IPS-11a (cell line): ENCODE measurements around the gene RNF223.
"Not testable (repeated sequence)": the region's sequence is repeated elsewhere in the genome, so short reads cannot be mapped to it uniquely, and the experiment has no call there.

Experiments used
- H3K4me3 ChIP-seq: one replicate; pipeline ENCODE4 v1.5.1; 2013; ENCODE audit warnings: low read depth, low read length, control low read depth

Gene RNF223

GRCh38 chr1:1074631-1075147, 583 bp upstream of the RNF223 start:
- no peak overlapping the region for H3K4me3 ChIP-seq

- no peak overlapping the region for H3K4me3 ChIP-seq
Observed at GRCh38 chr1:1072849-1073742, 1.0 kb downstream of the RNF223 start.

GRCh38 chr1:1072299-1072848, 1.7 kb downstream of the RNF223 start:
- no peak overlapping the region for H3K4me3 ChIP-seq

GRCh38 chr1:1071486-1072298, 2.4 kb downstream of the RNF223 start:
- H3K4me3 ChIP-seq: no peak overlapping the region

GRCh38 chr1:1069711-1070676, 4.1 kb downstream of the RNF223 start:
- H3K4me3 ChIP-seq: peak overlapping the region; percentile 33

GRCh38 chr1:1069056-1069710, 4.9 kb downstream of the RNF223 start:
- peak overlapping the region; percentile 33 for H3K4me3 ChIP-seq

- peak overlapping the region; percentile 24 for H3K4me3 ChIP-seq
Observed at GRCh38 chr1:1068517-1069055, 5.5 kb downstream of the RNF223 start.

GRCh38 chr1:1067860-1068516, 6.1 kb downstream of the RNF223 start:
- H3K4me3 ChIP-seq: peak overlapping the region; percentile 24

GRCh38 chr1:1067284-1067859, 6.7 kb downstream of the RNF223 start:
- H3K4me3 ChIP-seq: no peak overlapping the region

GRCh38 chr1:1066403-1067283, 7.5 kb downstream of the RNF223 start:
- no peak overlapping the region for H3K4me3 ChIP-seq

- not testable (repeated sequence) for H3K4me3 ChIP-seq
Observed at GRCh38 chr1:1065940-1066304, 8.2 kb downstream of the RNF223 start.

GRCh38 chr1:1065265-1065939, 8.7 kb downstream of the RNF223 start:
- H3K4me3 ChIP-seq: no peak overlapping the region

- no peak overlapping the region for H3K4me3 ChIP-seq
Observed at GRCh38 chr1:1063945-1064831, 9.9 kb downstream of the RNF223 start.

- H3K4me3 ChIP-seq: no peak overlapping the region
Observed at GRCh38 chr1:1063261-1063944, 10.7 kb downstream of the RNF223 start.

- no peak overlapping the region for H3K4me3 ChIP-seq
Observed at GRCh38 chr1:1062348-1063163, 11.6 kb downstream of the RNF223 start.
